Keratinocyte (primary cell): Measurements from ENCODE around the gene BARX1. TPM values are rescaled to one million over a fixed set of nuclear protein-coding genes. Genes with fewer than 3 reads are reported as not detected.

Source experiments
- DNase-seq: peaks from one replicate; pipeline ENCODE4 v3.0.0-alpha.2; 2011; ENCODE audit warnings: low read depth, missing footprints, low spot score
- FAIRE-seq: peaks from 2 replicates; lab custom pipeline; 2011; peaks lifted over from hg19 to GRCh38; lab: Jason Lieb, UNC
- H2AFZ ChIP-seq: 2 replicates; pipeline ENCODE4 v1.6.0; 2012; ENCODE audit warnings: low read length, control low read depth, inconsistent platforms; ENCODE audit not compliant: control insufficient read depth
- H3K27ac ChIP-seq: 2 replicates; pipeline ENCODE4 v1.5.1; 2011; ENCODE audit warnings: low read length; ENCODE audit not compliant: control insufficient read depth, insufficient read depth
- H3K27me3 ChIP-seq: 3 replicates; pipeline ENCODE4 v1.6.0; 2011; ENCODE audit warnings: low read length; ENCODE audit not compliant: control insufficient read depth, insufficient read depth; ENCODE audit errors: extremely low read depth
- H3K36me3 ChIP-seq, 2 experiments: 2 replicates in 1 of 2; 3 replicates in 1 of 2; pipeline ENCODE4 v1.5.1; 2011; ENCODE audit warnings: low read length in 2 of 2, mild to moderate bottlenecking in 1 of 2; ENCODE audit not compliant: control insufficient read depth in 2 of 2, insufficient read depth in 2 of 2; ENCODE audit errors: extremely low read depth in 1 of 2
- H3K4me1 ChIP-seq: 3 replicates; pipeline ENCODE4 v1.5.1; 2011; ENCODE audit warnings: low read length; ENCODE audit not compliant: control insufficient read depth, insufficient read depth; ENCODE audit errors: extremely low read depth
- H3K4me2 ChIP-seq: 3 replicates; pipeline ENCODE4 v1.6.0; 2011; ENCODE audit warnings: low read depth, low read length; ENCODE audit not compliant: control insufficient read depth, insufficient read depth; ENCODE audit errors: extremely low read depth
- H3K4me3 ChIP-seq, 3 experiments: fragments of 200-600 bp in 1 of 3; sonication (generic) in 1 of 3; 2 replicates in 2 of 3; 3 replicates in 1 of 3; pipeline ENCODE4 v1.5.1; 2011 to 2016; ENCODE audit warnings: low read length in 3 of 3, mild to moderate bottlenecking in 3 of 3, control low read depth in 2 of 3, inconsistent platforms in 1 of 3, low read depth in 1 of 3, mixed read lengths in 1 of 3, mixed run types in 1 of 3, moderate library complexity in 1 of 3; ENCODE audit not compliant: control insufficient read depth in 2 of 3, insufficient read depth in 2 of 3; ENCODE audit errors: extremely low read depth in 1 of 3
- H3K79me2 ChIP-seq: 2 replicates; pipeline ENCODE4 v1.6.0; 2012; ENCODE audit warnings: low read length; ENCODE audit not compliant: control insufficient read depth, insufficient read depth
- H3K9ac ChIP-seq: 3 replicates; pipeline ENCODE4 v1.6.0; 2011; ENCODE audit warnings: low read length; ENCODE audit not compliant: control insufficient read depth, insufficient read depth; ENCODE audit errors: extremely low read depth
- H3K9me1 ChIP-seq: 3 replicates; pipeline ENCODE4 v1.6.0; 2011; ENCODE audit warnings: low read length; ENCODE audit not compliant: control insufficient read depth, insufficient read depth; ENCODE audit errors: extremely low read depth
- H3K9me3 ChIP-seq: 2 replicates; pipeline ENCODE4 v1.5.1; 2012; ENCODE audit warnings: low read depth, low read length; ENCODE audit not compliant: control insufficient read depth
- H4K20me1 ChIP-seq: 3 replicates; pipeline ENCODE4 v1.6.0; 2011; ENCODE audit warnings: low read length; ENCODE audit not compliant: control insufficient read depth, insufficient read depth; ENCODE audit errors: extremely low read depth
- CTCF ChIP-seq, 3 experiments: IDR thresholded peaks in 1 of 3; conservative IDR thresholded peaks in 1 of 3; optimal IDR thresholded peaks in 1 of 3; 2 replicates in 2 of 3; 3 replicates in 1 of 3; pipeline versions ENCODE3 to v1.5.1; 2011; ENCODE audit warnings: low read length in 3 of 3, mild to moderate bottlenecking in 3 of 3, moderate library complexity in 2 of 3, control low read depth in 1 of 3, inconsistent platforms in 1 of 3; ENCODE audit not compliant: insufficient read depth in 2 of 3; ENCODE audit errors: extremely low read depth in 1 of 3
- EZH2 ChIP-seq: IDR thresholded peaks from one replicate; pipeline ENCODE4 v1.6.1; 2012; ENCODE audit warnings: inconsistent platforms, mild to moderate bottlenecking, low read length, moderate library complexity
- dilution Hi-C: fragments of 300-500 bp; cut with MboI; formaldehyde crosslinking; loops from one replicate; pipeline ENCODE4 v1.7.0; 2020; ENCODE audit warnings: low sequenced_read_pairs; ENCODE audit not compliant: extremely low pct_ligation_motif_present
- polyA plus RNA-seq, 5 experiments: library from polyadenylated mRNA; depleted of rRNA in 3 of 5; stranded (reverse) in 3 of 5; stranded (forward) in 1 of 5; unstranded in 1 of 5; fragments of >200 nt; gene quantifications; 1 replicate in 1 of 5; 2 replicates in 3 of 5; 3 replicates in 1 of 5; pipeline versions ENCODE4 v1.2.1 to v1.2.3, GENCODE V29; 2011 to 2012; ENCODE audit warnings: missing spikeins in 2 of 5, low read depth in 1 of 5, low replicate concordance in 1 of 5

BARX1 gene
- polyA plus RNA-seq, 1 donor (not counting 4 experiments of a cell fraction or from before 2014, with no cell fraction given), result not detected

- H3K27ac ChIP-seq, result no peak overlapping the region
- DNase-seq (no peak), FAIRE-seq (no peak)
- dilution Hi-C loops, result no loop called here
- H3K27me3 ChIP-seq, result peaks cover 25% of the 10 kb centered on the region
- H3K4me3 ChIP-seq, result no peak overlapping the region
- no peaks in the 10 kb centered on the region for H3K79me2 ChIP-seq
- H3K9me1 ChIP-seq, result no peaks in the 10 kb centered on the region
- H4K20me1 ChIP-seq, result no peaks in the 10 kb centered on the region
- TF ChIP-seq EZH2 (no peak), CTCF (optimal IDR thresholded peaks at IDR 0.05 in 1 of 3, IDR thresholded peaks at IDR 0.05 in 1 of 3, conservative IDR thresholded peaks at IDR 0.05 in 1 of 3; ENCODE audit: extremely low read depth in 1 of 3, insufficient read depth in 2 of 3, low read length in 3 of 3) (no peak)
- H2AFZ ChIP-seq, result no peak overlapping the region
- no peaks in the 10 kb centered on the region for H3K4me1 ChIP-seq
- no peak overlapping the region for H3K4me2 ChIP-seq
- no peaks in the 10 kb centered on the region for H3K9me3 ChIP-seq
- no peak overlapping the region for H3K9ac ChIP-seq
- H3K36me3 ChIP-seq, result no peaks in the 10 kb centered on the region
These were observed 47.5 kb downstream of the BARX1 start for GRCh38 chr9:93907551-93908199.

GRCh38 chr9:93906195-93906880 is 48.8 kb downstream of the BARX1 start:
- dilution Hi-C loops, result no loop called here
- H3K27ac ChIP-seq, result no peak overlapping the region
- FAIRE-seq, result no peak

More at GRCh38 chr9:93906195-93906880, 48.8 kb downstream of the BARX1 start:
- H4K20me1 ChIP-seq, result no peaks in the 10 kb centered on the region
- H3K9me1 ChIP-seq, result no peaks in the 10 kb centered on the region
- peaks cover 11% of the 10 kb centered on the region for H3K27me3 ChIP-seq
- H3K9ac ChIP-seq, result no peak overlapping the region
- H3K4me2 ChIP-seq, result no peak overlapping the region
- no peaks in the 10 kb centered on the region for H3K36me3 ChIP-seq
- no peak overlapping the region for H3K4me3 ChIP-seq
- H3K79me2 ChIP-seq, result no peaks in the 10 kb centered on the region
- no peak for DNase-seq
- no peaks in the 10 kb centered on the region for H3K4me1 ChIP-seq
- TF ChIP-seq EZH2 (no peak), CTCF (optimal IDR thresholded peaks at IDR 0.05 in 1 of 3, IDR thresholded peaks at IDR 0.05 in 1 of 3, conservative IDR thresholded peaks at IDR 0.05 in 1 of 3; ENCODE audit: extremely low read depth in 1 of 3, insufficient read depth in 2 of 3, low read length in 3 of 3) (no peak)
- H2AFZ ChIP-seq, result no peak overlapping the region
- H3K9me3 ChIP-seq, result no peaks in the 10 kb centered on the region
